ENCODE measurements around the gene RRAD. TPM values are rescaled to one million over a fixed set of nuclear protein-coding genes. Genes with fewer than 3 reads are reported as not detected.

RRAD gene
- total RNA-seq, 1 donor from 2014 or later, result 0.24 TPM

GRCh38 chr16:66964049-66964448, 38.7 kb upstream of the RRAD start:
- Histone ChIP-seq H3K27ac (no peak overlapping the region), H3K4me2 (no peak overlapping the region), H3K36me3 (no peaks in the 10 kb centered on the region), H3K4me1 (no peaks in the 10 kb centered on the region), H3K9me3 (ENCODE audit: low read depth) (no peaks in the 10 kb centered on the region), H3K79me2 (ENCODE audit: low read depth) (no peaks in the 10 kb centered on the region), H4K20me1 (ENCODE audit: low read depth) (no peaks in the 10 kb centered on the region), H3K9ac (no peak overlapping the region), H3F3A (ENCODE audit: low read depth) (no peaks in the 10 kb centered on the region), H3K4me3 (no peak overlapping the region), H3K27me3 (no peaks in the 10 kb centered on the region), H2AFZ (replicated peaks) (no peak overlapping the region)
- peaks cover 12% of the 10 kb centered on the region for H3K4me1 Mint-ChIP-seq
- H3K4me3 Mint-ChIP-seq, result no peak overlapping the region
- no peak for DNase-seq (ENCODE audit: low spot score)
- TF ChIP-seq EZH2phosphoT487 (IDR thresholded peaks at IDR 0.05) (no peak), EZH2 (IDR thresholded peaks at IDR 0.05) (no peak), CTCF (IDR thresholded peaks at IDR 0.05) (no peak)
- no peaks in the 10 kb centered on the region for H3K9me3 Mint-ChIP-seq
- H3K27me3 Mint-ChIP-seq (ENCODE audit: insufficient read depth, low read depth), result peaks cover 7% of the 10 kb centered on the region
- H3K27ac Mint-ChIP-seq, result no peak overlapping the region
- H3K36me3 Mint-ChIP-seq, result no peaks in the 10 kb centered on the region

GRCh38 chr16:66961914-66962313, 36.6 kb upstream of the RRAD start:
- H3K4me1 Mint-ChIP-seq, result peaks cover 12% of the 10 kb centered on the region
- Histone ChIP-seq H3K9me3 (ENCODE audit: low read depth) (no peaks in the 10 kb centered on the region), H3K4me3 (no peak overlapping the region), H2AFZ (replicated peaks) (no peak overlapping the region), H3K79me2 (ENCODE audit: low read depth) (no peaks in the 10 kb centered on the region), H3K27ac (no peak overlapping the region), H3F3A (ENCODE audit: low read depth) (no peaks in the 10 kb centered on the region), H3K4me2 (peak overlapping the region; percentile 81), H3K9ac (no peak overlapping the region), H3K27me3 (peaks cover 13% of the 10 kb centered on the region), H3K36me3 (no peaks in the 10 kb centered on the region), H4K20me1 (ENCODE audit: low read depth) (no peaks in the 10 kb centered on the region), H3K4me1 (no peaks in the 10 kb centered on the region)
- H3K36me3 Mint-ChIP-seq, result no peaks in the 10 kb centered on the region
- TF ChIP-seq EZH2 (IDR thresholded peaks at IDR 0.05), result no peak
- TF ChIP-seq EZH2phosphoT487 (IDR thresholded peaks at IDR 0.05), result no peak
- no peak for TF ChIP-seq CTCF (IDR thresholded peaks at IDR 0.05)
- no peaks in the 10 kb centered on the region for H3K9me3 Mint-ChIP-seq
- no peak for DNase-seq (ENCODE audit: low spot score)
- H3K4me3 Mint-ChIP-seq, result peak overlapping the region; percentile 87
- no peak overlapping the region for H3K27ac Mint-ChIP-seq
- peaks cover 12% of the 10 kb centered on the region for H3K27me3 Mint-ChIP-seq (ENCODE audit: insufficient read depth, low read depth)

GRCh38 chr16:66961065-66961744, 35.9 kb upstream of the RRAD start, which contains the start of gene CES3:
CES3 (plus strand) TSS chr16:66961266; CDS start chr16:66961308, 42 bp downstream.
- Mint-ChIP-seq H3K27ac (peak within 1 kb of the TSS; percentile 64), H3K9me3 (no peaks in the 10 kb centered on the region), H3K27me3 (ENCODE audit: insufficient read depth, low read depth) (peaks cover 12% of the 10 kb centered on the region), H3K4me1 (peaks cover 12% of the 10 kb centered on the region), H3K4me3 (peak within 1 kb of the TSS; percentile 87), H3K36me3 (no peaks in the 10 kb centered on the region)
- peak; percentile 91 for DNase-seq (ENCODE audit: low spot score)
- Histone ChIP-seq H2AFZ (replicated peaks) (peak within 1 kb of the TSS; percentile 95), H3K27me3 (peaks cover 20% of the 10 kb centered on the region), H3K9me3 (ENCODE audit: low read depth) (no peaks in the 10 kb centered on the region), H3K4me1 (no peaks in the 10 kb centered on the region), H4K20me1 (ENCODE audit: low read depth) (no peaks in the 10 kb centered on the region), H3K36me3 (no peaks in the 10 kb centered on the region), H3K79me2 (ENCODE audit: low read depth) (no peaks in the 10 kb centered on the region), H3K4me2 (peak within 1 kb of the TSS; percentile 81), H3K27ac (no peak within 1 kb of the TSS), H3F3A (ENCODE audit: low read depth) (no peaks in the 10 kb centered on the region), H3K9ac (no peak within 1 kb of the TSS), H3K4me3 (peak within 1 kb of the TSS; percentile 47)
- peak; percentile 98 for TF ChIP-seq CTCF (IDR thresholded peaks at IDR 0.05)
- no peak for TF ChIP-seq EZH2 (IDR thresholded peaks at IDR 0.05)
- TF ChIP-seq EZH2phosphoT487 (IDR thresholded peaks at IDR 0.05), result no peak

Measured in neural progenitor cell (in vitro differentiated cells).